HEK293 (cell line): ENCODE measurements around the gene SFPQ.

Experiments
- CTCF ChIA-PET: fragments of 350-600 bp; formaldehyde crosslinking; extraction: SDS; loops from one replicate; lab custom pipeline; 2021; ENCODE audit warnings: antibody characterized with exemption; lab: Yijun Ruan, JAX
- POLR2A ChIA-PET: fragments of 300-600 bp; formaldehyde crosslinking; extraction: SDS; loops from one replicate; lab custom pipeline; 2020; ENCODE audit warnings: antibody characterized with exemption, inconsistent platforms; lab: Yijun Ruan, JAX
- H3K27ac ChIP-seq: fragments of 200-500 bp; sonication (Bioruptor generic); 2 replicates; pipeline ENCODE4 v1.5.1; 2014; ENCODE audit warnings: low read depth, low read length, control low read depth, inconsistent platforms; ENCODE audit errors: extremely low read depth
- H3K36me3 ChIP-seq, 2 experiments: fragments of 200-500 bp in 1 of 2; sonication (Bioruptor generic) in 1 of 2; 1 replicate in 1 of 2; 2 replicates in 1 of 2; pipeline ENCODE4 v1.5.1; 2014 to 2017; ENCODE audit warnings: inconsistent platforms in 2 of 2, low read length in 2 of 2; ENCODE audit not compliant: control insufficient read depth in 2 of 2, insufficient read depth in 1 of 2
- H3K4me1 ChIP-seq: fragments of 200-500 bp; sonication (Bioruptor generic); 2 replicates; pipeline ENCODE4 v1.5.1; 2014; ENCODE audit warnings: mild to moderate bottlenecking, low read length, inconsistent platforms; ENCODE audit not compliant: control insufficient read depth, insufficient read depth
- H3K4me3 ChIP-seq: 2 replicates; pipeline ENCODE4 v1.5.1; 2011; ENCODE audit warnings: low read depth, mild to moderate bottlenecking, control low read depth, low read length, moderate library complexity
- H3K9me3 ChIP-seq: fragments of 200-500 bp; sonication (Bioruptor generic); 2 replicates; pipeline ENCODE4 v1.5.1; 2014; ENCODE audit warnings: low read depth, low read length, inconsistent platforms; ENCODE audit not compliant: control insufficient read depth, insufficient read depth
- ATF2 ChIP-seq: fragments of 450-650 bp; formaldehyde crosslinking; IDR thresholded peaks from 2 replicates; pipeline ENCODE4 v1.5.1; 2016; ENCODE audit warnings: missing biosample characterization, missing genetic modification characterization, low read depth
- GLI2 ChIP-seq: fragments of 450-650 bp; formaldehyde crosslinking; IDR thresholded peaks from 2 replicates; pipeline ENCODE4; 2017; ENCODE audit warnings: missing biosample characterization, missing genetic modification characterization, low read depth, borderline replicate concordance
- SETDB1 ChIP-seq: IDR thresholded peaks from one replicate; pipeline ENCODE4 v1.6.1; 2017; ENCODE audit warnings: mild to moderate bottlenecking, low read length, moderate library complexity, mixed read lengths; ENCODE audit not compliant: insufficient read length
- SP3 ChIP-seq: fragments of 450-650 bp; formaldehyde crosslinking; IDR thresholded peaks from 2 replicates; pipeline ENCODE4 v1.5.1; 2016; ENCODE audit warnings: missing biosample characterization, missing genetic modification characterization
- TRIM28 ChIP-seq: IDR thresholded peaks from 2 replicates; pipeline ENCODE4 v1.6.1; 2011; ENCODE audit warnings: low read length, control low read depth, borderline replicate concordance
- ZIC2 ChIP-seq: fragments of 450-650 bp; formaldehyde crosslinking; IDR thresholded peaks from 2 replicates; pipeline ENCODE4 v1.5.1; 2016; ENCODE audit warnings: missing biosample characterization, missing genetic modification characterization
- ZNF112 ChIP-seq: fragments of 450-650 bp; formaldehyde crosslinking; IDR thresholded peaks from 2 replicates; pipeline ENCODE4 v1.5.0; 2017; ENCODE audit warnings: missing biosample characterization, missing genetic modification characterization
- ZNF148 ChIP-seq: fragments of 450-650 bp; formaldehyde crosslinking; IDR thresholded peaks from 2 replicates; pipeline ENCODE4 v1.5.0; 2017; ENCODE audit warnings: missing biosample characterization, missing genetic modification characterization, borderline replicate concordance
- ZNF335 ChIP-seq: fragments of 450-650 bp; formaldehyde crosslinking; conservative IDR thresholded peaks from 2 replicates; pipeline ENCODE4 v1.5.1; 2016; ENCODE audit warnings: missing biosample characterization, missing genetic modification characterization
- ZNF426 ChIP-seq: fragments of 450-650 bp; formaldehyde crosslinking; IDR thresholded peaks from 2 replicates; pipeline ENCODE4 v1.5.1; 2017; ENCODE audit warnings: missing biosample characterization, missing genetic modification characterization, mild to moderate bottlenecking, inconsistent platforms, moderate library complexity
- ZNF558 ChIP-seq: fragments of 450-650 bp; formaldehyde crosslinking; IDR thresholded peaks from 2 replicates; pipeline ENCODE4 v1.5.1; 2016; ENCODE audit warnings: missing biosample characterization, missing genetic modification characterization
- ZNF658 ChIP-seq: fragments of 450-650 bp; formaldehyde crosslinking; IDR thresholded peaks from 2 replicates; pipeline ENCODE4; 2016; ENCODE audit warnings: missing biosample characterization, missing genetic modification characterization
- ZNF707 ChIP-seq: fragments of 450-650 bp; formaldehyde crosslinking; IDR thresholded peaks from 2 replicates; pipeline ENCODE4 v1.5.1; 2016; ENCODE audit warnings: missing biosample characterization, missing genetic modification characterization
- ZSCAN16 ChIP-seq: fragments of 450-650 bp; formaldehyde crosslinking; IDR thresholded peaks from 2 replicates; pipeline ENCODE4 v1.5.1; 2016; ENCODE audit warnings: missing biosample characterization, missing genetic modification characterization
- ZSCAN23 ChIP-seq: fragments of 450-650 bp; formaldehyde crosslinking; IDR thresholded peaks from 2 replicates; pipeline ENCODE4 v1.5.1; 2016; ENCODE audit warnings: missing biosample characterization, missing genetic modification characterization
- TF ChIP-seq, protein P1 (sequence below): fragments of 450-650 bp; formaldehyde crosslinking; IDR thresholded peaks from 2 replicates; pipeline ENCODE4 v1.5.1; 2016; ENCODE audit warnings: missing biosample characterization, missing genetic modification characterization
- TF ChIP-seq, protein P2 (sequence below): fragments of 450-650 bp; formaldehyde crosslinking; IDR thresholded peaks from 2 replicates; pipeline ENCODE4 v1.5.1; 2016; ENCODE audit warnings: missing biosample characterization, missing genetic modification characterization

The SFPQ gene

GRCh38 chr1:35222322-35223083, 29.6 kb upstream of the SFPQ start:
- no peak overlapping the region for H3K27ac ChIP-seq
- TF ChIP-seq SP3 (tag by site-specific recombination) (no peak), TRIM28 (peak; percentile 37; the same call in 1 of the 2 replicates), ZNF426 (tag by site-specific recombination) (no peak), ZNF558 (tag by site-specific recombination) (peak; percentile 89), GLI2 (tag by site-specific recombination) (no peak), ZSCAN23 (tag by site-specific recombination) (no peak), ZSCAN16 (tag by site-specific recombination) (no peak), ZNF335 (tag by site-specific recombination) (0 out of 2 replicates have a peak, but pooled peaks have one; percentile 15)
- TF ChIP-seq, all 188 proteins: peak for 3
- Histone ChIP-seq H3K36me3 (no peaks in the 10 kb centered on the region), H3K9me3 (no peaks in the 10 kb centered on the region), H3K4me1 (no peaks in the 10 kb centered on the region), H3K4me3 (no peak overlapping the region)
- POLR2A ChIA-PET: interaction anchor here (0.5 to 1.2 kb wide), 2 partner anchors 25 to 29 kb away, joined by 4 to 7 read pairs; partner anchors contain the start of gene SFPQ
- CTCF ChIA-PET: interaction anchor here (0.7 to 3.0 kb wide), 4 partner anchors 9 to 370 kb away, joined by 4 to 10 read pairs (median 6); no protein-coding TSS in a partner anchor

GRCh38 chr1:35220976-35221375, 28.0 kb upstream of the SFPQ start:
- no peak overlapping the region for H3K4me3 ChIP-seq
- ChIA-PET CTCF (interaction anchor here (0.9 to 3.0 kb wide), 2 partner anchors 11 to 19 kb away, joined by 3 to 10 read pairs; no protein-coding TSS in a partner anchor), POLR2A (no interaction called here)
- no peaks in the 10 kb centered on the region for H3K4me1 ChIP-seq
- H3K36me3 ChIP-seq: no peaks in the 10 kb centered on the region
- no peak overlapping the region for H3K27ac ChIP-seq
- H3K9me3 ChIP-seq: no peaks in the 10 kb centered on the region
- TF ChIP-seq, protein P1, sequence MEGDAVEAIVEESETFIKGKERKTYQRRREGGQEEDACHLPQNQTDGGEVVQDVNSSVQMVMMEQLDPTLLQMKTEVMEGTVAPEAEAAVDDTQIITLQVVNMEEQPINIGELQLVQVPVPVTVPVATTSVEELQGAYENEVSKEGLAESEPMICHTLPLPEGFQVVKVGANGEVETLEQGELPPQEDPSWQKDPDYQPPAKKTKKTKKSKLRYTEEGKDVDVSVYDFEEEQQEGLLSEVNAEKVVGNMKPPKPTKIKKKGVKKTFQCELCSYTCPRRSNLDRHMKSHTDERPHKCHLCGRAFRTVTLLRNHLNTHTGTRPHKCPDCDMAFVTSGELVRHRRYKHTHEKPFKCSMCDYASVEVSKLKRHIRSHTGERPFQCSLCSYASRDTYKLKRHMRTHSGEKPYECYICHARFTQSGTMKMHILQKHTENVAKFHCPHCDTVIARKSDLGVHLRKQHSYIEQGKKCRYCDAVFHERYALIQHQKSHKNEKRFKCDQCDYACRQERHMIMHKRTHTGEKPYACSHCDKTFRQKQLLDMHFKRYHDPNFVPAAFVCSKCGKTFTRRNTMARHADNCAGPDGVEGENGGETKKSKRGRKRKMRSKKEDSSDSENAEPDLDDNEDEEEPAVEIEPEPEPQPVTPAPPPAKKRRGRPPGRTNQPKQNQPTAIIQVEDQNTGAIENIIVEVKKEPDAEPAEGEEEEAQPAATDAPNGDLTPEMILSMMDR: 0 out of 2 replicates have a peak, but pooled peaks have one; percentile 20
- peak; percentile 64 for TF ChIP-seq ZIC2 (tag by site-specific recombination)
- no peak for TF ChIP-seq ZNF707 (tag by site-specific recombination)

DNA sequence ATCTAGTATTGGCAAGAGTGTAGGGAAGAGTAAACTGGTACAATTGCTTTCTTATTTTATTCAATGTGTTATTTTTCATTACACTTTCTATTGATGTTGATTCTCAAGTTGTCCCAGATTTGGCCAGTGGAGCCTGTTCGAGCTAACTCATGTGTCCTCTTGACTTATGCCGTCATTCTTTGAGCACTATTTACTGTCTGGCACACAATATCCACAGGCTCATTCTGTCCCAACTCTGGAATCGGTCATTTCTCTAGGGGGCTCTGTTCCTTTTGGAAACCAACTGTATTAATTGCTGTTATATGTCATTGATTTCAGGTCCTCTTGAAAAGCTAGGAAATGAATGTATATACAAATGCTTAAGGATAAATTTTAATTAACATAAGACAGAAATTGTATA, 22.4 kb upstream of the SFPQ start:
- no peaks in the 10 kb centered on the region for H3K36me3 ChIP-seq
- TF ChIP-seq SETDB1: no peak
- no peak for TF ChIP-seq ZNF658 (tag by site-specific recombination)
- TF ChIP-seq ZNF112 (tag by site-specific recombination): no peak
- no peak for TF ChIP-seq ATF2 (tag by site-specific recombination)
- TF ChIP-seq, protein P2, sequence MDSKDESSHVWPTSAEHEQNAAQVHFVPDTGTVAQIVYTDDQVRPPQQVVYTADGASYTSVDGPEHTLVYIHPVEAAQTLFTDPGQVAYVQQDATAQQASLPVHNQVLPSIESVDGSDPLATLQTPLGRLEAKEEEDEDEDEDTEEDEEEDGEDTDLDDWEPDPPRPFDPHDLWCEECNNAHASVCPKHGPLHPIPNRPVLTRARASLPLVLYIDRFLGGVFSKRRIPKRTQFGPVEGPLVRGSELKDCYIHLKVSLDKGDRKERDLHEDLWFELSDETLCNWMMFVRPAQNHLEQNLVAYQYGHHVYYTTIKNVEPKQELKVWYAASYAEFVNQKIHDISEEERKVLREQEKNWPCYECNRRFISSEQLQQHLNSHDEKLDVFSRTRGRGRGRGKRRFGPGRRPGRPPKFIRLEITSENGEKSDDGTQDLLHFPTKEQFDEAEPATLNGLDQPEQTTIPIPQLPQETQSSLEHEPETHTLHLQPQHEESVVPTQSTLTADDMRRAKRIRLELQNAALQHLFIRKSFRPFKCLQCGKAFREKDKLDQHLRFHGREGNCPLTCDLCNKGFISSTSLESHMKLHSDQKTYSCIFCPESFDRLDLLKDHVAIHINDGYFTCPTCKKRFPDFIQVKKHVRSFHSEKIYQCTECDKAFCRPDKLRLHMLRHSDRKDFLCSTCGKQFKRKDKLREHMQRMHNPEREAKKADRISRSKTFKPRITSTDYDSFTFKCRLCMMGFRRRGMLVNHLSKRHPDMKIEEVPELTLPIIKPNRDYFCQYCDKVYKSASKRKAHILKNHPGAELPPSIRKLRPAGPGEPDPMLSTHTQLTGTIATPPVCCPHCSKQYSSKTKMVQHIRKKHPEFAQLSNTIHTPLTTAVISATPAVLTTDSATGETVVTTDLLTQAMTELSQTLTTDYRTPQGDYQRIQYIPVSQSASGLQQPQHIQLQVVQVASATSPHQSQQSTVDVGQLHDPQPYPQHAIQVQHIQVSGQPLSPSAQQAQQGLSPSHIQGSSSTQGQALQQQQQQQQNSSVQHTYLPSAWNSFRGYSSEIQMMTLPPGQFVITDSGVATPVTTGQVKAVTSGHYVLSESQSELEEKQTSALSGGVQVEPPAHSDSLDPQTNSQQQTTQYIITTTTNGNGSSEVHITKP (tag by site-specific recombination): no peak
- no peak for TF ChIP-seq ZNF148
- H3K27ac ChIP-seq: no peak overlapping the region
- no peak overlapping the region for H3K4me3 ChIP-seq
- CTCF ChIA-PET: interaction anchor here (0.6 to 1.2 kb wide), 2 partner anchors 13 to 25 kb away, joined by 3 to 4 read pairs; no protein-coding TSS in a partner anchor
- no peaks in the 10 kb centered on the region for H3K4me1 ChIP-seq
- POLR2A ChIA-PET: no interaction called here
- H3K9me3 ChIP-seq: no peaks in the 10 kb centered on the region
